GM12874 (cell line): ENCODE measurements around the gene PIM2.

Experiments used
- CTCF ChIP-seq: IDR thresholded peaks from 2 replicates; pipeline ENCODE4 v1.5.1; 2011; ENCODE audit warnings: low read depth, mild to moderate bottlenecking, control low read depth, low read length, moderate library complexity; ENCODE audit not compliant: insufficient read depth

The PIM2 gene

GRCh38 chrX:48910926-48911411 lies 7.9 kb downstream of the PIM2 start:
- TF ChIP-seq CTCF = no peak

GRCh38 chrX:48909703-48910294 lies 9.0 kb downstream of the PIM2 start:
- TF ChIP-seq CTCF = no peak

GRCh38 chrX:48908600-48908999 lies 10.2 kb downstream of the PIM2 start:
- no peak for TF ChIP-seq CTCF

GRCh38 chrX:48905090-48905790 lies 13.6 kb downstream of the PIM2 start:
- no peak for TF ChIP-seq CTCF

- no peak for TF ChIP-seq CTCF
These were observed 14.2 kb downstream of the PIM2 start for GRCh38 chrX:48904626-48905025.

- no peak for TF ChIP-seq CTCF
These were observed 14.6 kb downstream of the PIM2 start for GRCh38 chrX:48904180-48904579.

GRCh38 chrX:48903290-48903689 lies 15.5 kb downstream of the PIM2 start:
- no peak for TF ChIP-seq CTCF
